Upper lobe of left lung (tissue), 6 donors: ENCODE results near the gene SLF1. TPM values are rescaled to one million over a fixed set of nuclear protein-coding genes. Genes with fewer than 3 reads are reported as not detected.

Experiments
- ATAC-seq, 2 donors: fragments of 200-7000 bp; cut with Tn5 transposase; one replicate each; pipeline ENCODE4 v1.9.1; 2022; ENCODE audit warnings: mild to moderate bottlenecking in 2 of 2, moderate library complexity in 2 of 2; ENCODE audit not compliant: low FRiP score in 2 of 2
- DNase-seq, 2 donors: peaks; one replicate each; pipeline ENCODE4 v3.0.0-alpha.2; 2019 to 2020
- H3K27ac ChIP-seq, 4 donors: fragments of 200-600 bp; sonication (generic); one replicate each; pipeline ENCODE4 v1.5.1; 2016 to 2019
- H3K27me3 ChIP-seq, 4 donors: fragments of 200-600 bp; sonication (generic); one replicate each; pipeline ENCODE4 v1.5.1; 2017 to 2019
- H3K36me3 ChIP-seq, 4 donors: fragments of 200-600 bp; sonication (generic); one replicate each; pipeline ENCODE4 v1.5.1; 2016 to 2019
- H3K4me1 ChIP-seq, 4 donors: fragments of 200-600 bp; sonication (generic); one replicate each; pipeline ENCODE4 v1.5.1; 2018 to 2019
- H3K4me3 ChIP-seq, 4 donors: fragments of 200-600 bp; sonication (generic); one replicate each; pipeline ENCODE4 v1.5.1; 2017 to 2019; ENCODE audit warnings: mild to moderate bottlenecking in 2 of 4, moderate library complexity in 1 of 4
- H3K9me3 ChIP-seq, 4 donors: fragments of 200-600 bp; sonication (generic); one replicate each; pipeline ENCODE4 v1.5.1; 2018 to 2019
- EP300 ChIP-seq, 4 donors: sonication (generic); formaldehyde crosslinking; IDR thresholded peaks; one replicate each; pipeline ENCODE4 v1.5.1; 2017; ENCODE audit warnings: antibody characterized with exemption in 4 of 4, control low read depth in 2 of 4
- POLR2A ChIP-seq, 4 donors: fragments of 450-650 bp; IDR thresholded peaks; one replicate each; pipeline ENCODE4 v1.5.1; 2016 to 2017; ENCODE audit warnings: antibody characterized with exemption in 4 of 4, mild to moderate bottlenecking in 2 of 4
- POLR2AphosphoS5 ChIP-seq, 2 donors: sonication (generic); formaldehyde crosslinking; IDR thresholded peaks; one replicate each; pipeline ENCODE4 v1.5.1; 2017; ENCODE audit warnings: antibody characterized with exemption in 2 of 2
- WGBS, 2 donors: methylation state at CpG; one replicate each; pipeline ENCODE4 v1.1.5; 2017 to 2018; 5-methylcytosine and 5-hydroxymethylcytosine counted together
- total RNA-seq, 6 donors: library from RNA; depleted of rRNA in 4 of 6; stranded (reverse); fragments of >200 nt in 4 of 6; gene quantifications; one replicate each; pipeline versions ENCODE4 v1.1.0 to v1.2.1, GENCODE V29; 2016 to 2021
- TF ChIP-seq, protein P1 (sequence below), 6 experiments: fragments of 450-650 bp in 4 of 6; fragments of 200-600 bp in 2 of 6; sonication (generic) in 2 of 6; IDR thresholded peaks; one replicate each; pipeline ENCODE4 v1.5.1; 2016 to 2019; ENCODE audit warnings: antibody characterized with exemption in 6 of 6
- donor health status: DM: no; HTN: no; CAD: no; lungs with moderate emphysema.
- donor health status: DM: no; HTN: yes; CAD: no; lungs with severe emphysema.

The SLF1 gene
- total RNA-seq, 6 donors from 2014 or later: 4.3 to 19.9 (median 8.2) TPM

DNA sequence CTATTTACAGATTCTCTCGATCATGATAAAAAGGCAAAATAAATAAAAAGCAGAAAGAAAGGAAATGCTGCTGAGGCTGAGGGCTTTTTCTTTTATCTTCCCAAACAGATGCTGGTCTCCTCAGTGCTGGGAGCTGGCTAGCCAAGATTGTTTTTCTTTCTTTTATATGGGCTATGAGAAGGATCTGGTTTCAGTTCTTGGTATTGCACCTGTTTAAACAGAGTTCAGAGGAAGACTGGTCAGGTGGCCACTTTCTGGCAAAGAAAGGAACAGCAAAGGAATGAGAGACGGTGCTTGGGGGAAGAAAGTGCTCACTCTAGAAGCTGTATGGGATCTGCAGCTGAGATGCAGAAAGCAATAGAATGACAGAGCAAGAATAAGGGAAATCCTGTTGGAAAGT is 88.9 kb downstream of the SLF1 start:
- no peak overlapping the region for H3K4me3 ChIP-seq
- H3K9me3 ChIP-seq: no peaks in the 10 kb centered on the region
- H3K27me3 ChIP-seq: no peaks in the 10 kb centered on the region
- 12 to 14% methylated on average over 2 of the region's 2 CpGs for WGBS, 2 donors
- TF ChIP-seq EP300 (IDR thresholded peaks at IDR 0.05) (no peak), POLR2A (IDR thresholded peaks at IDR 0.05) (no peak), POLR2AphosphoS5 (IDR thresholded peaks at IDR 0.05) (no peak)
- TF ChIP-seq, protein P1, sequence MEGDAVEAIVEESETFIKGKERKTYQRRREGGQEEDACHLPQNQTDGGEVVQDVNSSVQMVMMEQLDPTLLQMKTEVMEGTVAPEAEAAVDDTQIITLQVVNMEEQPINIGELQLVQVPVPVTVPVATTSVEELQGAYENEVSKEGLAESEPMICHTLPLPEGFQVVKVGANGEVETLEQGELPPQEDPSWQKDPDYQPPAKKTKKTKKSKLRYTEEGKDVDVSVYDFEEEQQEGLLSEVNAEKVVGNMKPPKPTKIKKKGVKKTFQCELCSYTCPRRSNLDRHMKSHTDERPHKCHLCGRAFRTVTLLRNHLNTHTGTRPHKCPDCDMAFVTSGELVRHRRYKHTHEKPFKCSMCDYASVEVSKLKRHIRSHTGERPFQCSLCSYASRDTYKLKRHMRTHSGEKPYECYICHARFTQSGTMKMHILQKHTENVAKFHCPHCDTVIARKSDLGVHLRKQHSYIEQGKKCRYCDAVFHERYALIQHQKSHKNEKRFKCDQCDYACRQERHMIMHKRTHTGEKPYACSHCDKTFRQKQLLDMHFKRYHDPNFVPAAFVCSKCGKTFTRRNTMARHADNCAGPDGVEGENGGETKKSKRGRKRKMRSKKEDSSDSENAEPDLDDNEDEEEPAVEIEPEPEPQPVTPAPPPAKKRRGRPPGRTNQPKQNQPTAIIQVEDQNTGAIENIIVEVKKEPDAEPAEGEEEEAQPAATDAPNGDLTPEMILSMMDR (IDR thresholded peaks at IDR 0.05): no peak
- H3K4me1 ChIP-seq: no peaks in the 10 kb centered on the region
- H3K27ac ChIP-seq: no peak overlapping the region
- no peak for ATAC-seq
- no peak for DNase-seq
- peaks cover 0 to 24% (median 7%) of the 10 kb centered on the region in 4 donors for H3K36me3 ChIP-seq

DNA sequence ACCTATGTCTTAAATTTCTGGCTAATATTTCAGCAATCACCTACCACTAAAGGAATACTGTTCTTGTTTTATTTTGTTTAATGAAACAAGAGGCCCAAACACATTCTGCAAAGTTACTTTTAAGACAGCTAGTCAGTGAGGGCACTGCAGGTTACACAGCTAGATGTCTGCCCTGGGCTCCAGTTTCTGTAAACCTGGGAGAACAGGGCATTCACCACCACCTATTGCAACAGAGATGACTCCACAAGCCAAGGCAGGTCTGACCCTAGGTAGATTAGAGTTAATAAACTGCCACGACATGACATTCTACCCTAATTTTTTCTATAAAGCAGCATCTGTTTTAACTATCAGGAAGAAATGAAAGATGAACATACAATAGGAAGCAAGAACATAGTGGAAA is 90.8 kb downstream of the SLF1 start:
- ATAC-seq: no peak
- peaks cover 0 to 26% (median 4%) of the 10 kb centered on the region in 4 donors for H3K36me3 ChIP-seq
- no peak for DNase-seq
- H3K4me1 ChIP-seq: no peaks in the 10 kb centered on the region
- H3K9me3 ChIP-seq: no peaks in the 10 kb centered on the region
- H3K27me3 ChIP-seq: no peaks in the 10 kb centered on the region
- 92 to 93% methylated on average over 1 of the region's 1 CpG for WGBS, 2 donors
- TF ChIP-seq, protein P1 (IDR thresholded peaks at IDR 0.05): no peak
- TF ChIP-seq EP300 (IDR thresholded peaks at IDR 0.05) (no peak), POLR2A (IDR thresholded peaks at IDR 0.05) (no peak), POLR2AphosphoS5 (IDR thresholded peaks at IDR 0.05) (no peak)
- no peak overlapping the region for H3K4me3 ChIP-seq
- no peak overlapping the region for H3K27ac ChIP-seq

DNA sequence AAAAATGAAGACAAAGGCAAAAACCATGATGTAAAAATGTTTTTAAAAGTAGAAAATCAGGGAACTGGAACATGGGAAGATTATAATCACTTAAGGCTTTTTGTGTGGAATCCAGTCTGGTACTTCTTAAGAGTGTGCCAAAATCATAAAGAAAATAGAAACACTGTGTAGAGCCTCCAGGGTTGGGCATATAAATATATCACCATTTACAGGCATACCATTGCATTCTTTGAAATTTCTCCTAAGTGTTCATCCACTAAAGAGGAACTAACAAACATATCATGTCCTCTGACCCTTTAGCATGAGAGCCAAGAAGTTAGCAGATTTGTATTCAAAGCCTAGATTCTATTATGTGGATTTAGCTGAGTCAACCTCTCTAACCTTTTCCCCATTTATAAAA is 93.3 kb downstream of the SLF1 start:
- Histone ChIP-seq H3K9me3 (no peaks in the 10 kb centered on the region), H3K27me3 (no peaks in the 10 kb centered on the region), H3K4me1 (no peaks in the 10 kb centered on the region), H3K36me3 (peaks cover 0 to 26% (median 4%) of the 10 kb centered on the region in 4 donors), H3K4me3 (no peak overlapping the region), H3K27ac (no peak overlapping the region)
- ATAC-seq (no peak), DNase-seq (no peak)
- TF ChIP-seq POLR2AphosphoS5 (IDR thresholded peaks at IDR 0.05): no peak
- no peak for TF ChIP-seq EP300 (IDR thresholded peaks at IDR 0.05)
- TF ChIP-seq POLR2A (IDR thresholded peaks at IDR 0.05): no peak
- TF ChIP-seq, protein P1 (IDR thresholded peaks at IDR 0.05): no peak

DNA sequence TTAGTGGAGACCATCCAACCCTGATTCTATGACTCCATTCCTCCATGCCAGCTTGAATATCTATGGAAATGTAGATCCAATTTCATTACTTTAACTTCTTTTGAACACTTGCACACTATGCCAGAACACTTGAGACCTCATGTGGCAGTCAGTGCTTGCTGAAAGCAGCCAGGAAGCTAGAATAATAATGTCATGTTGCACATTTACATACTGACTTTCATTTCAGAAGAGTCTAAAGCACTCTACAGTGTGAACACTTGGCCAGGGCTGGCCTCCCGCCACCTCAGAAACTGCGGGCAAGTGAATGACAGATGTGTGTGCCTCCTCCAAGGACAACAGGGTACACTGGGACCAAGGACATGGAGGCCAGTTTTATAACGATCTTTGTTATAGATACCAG is 97.3 kb downstream of the SLF1 start:
- H3K4me3 ChIP-seq: no peak overlapping the region
- peaks cover 0 to 2% (median 0%) of the 10 kb centered on the region in 4 donors for H3K36me3 ChIP-seq
- ATAC-seq: no peak
- no peaks in the 10 kb centered on the region for H3K4me1 ChIP-seq
- H3K9me3 ChIP-seq: no peaks in the 10 kb centered on the region
- H3K27me3 ChIP-seq: no peaks in the 10 kb centered on the region
- WGBS, 2 donors: 75 to 85% methylated on average over 3 of the region's 3 CpGs
- no peak for DNase-seq
- TF ChIP-seq POLR2A (IDR thresholded peaks at IDR 0.05) (no peak), POLR2AphosphoS5 (IDR thresholded peaks at IDR 0.05) (no peak)
- no peak overlapping the region for H3K27ac ChIP-seq

DNA sequence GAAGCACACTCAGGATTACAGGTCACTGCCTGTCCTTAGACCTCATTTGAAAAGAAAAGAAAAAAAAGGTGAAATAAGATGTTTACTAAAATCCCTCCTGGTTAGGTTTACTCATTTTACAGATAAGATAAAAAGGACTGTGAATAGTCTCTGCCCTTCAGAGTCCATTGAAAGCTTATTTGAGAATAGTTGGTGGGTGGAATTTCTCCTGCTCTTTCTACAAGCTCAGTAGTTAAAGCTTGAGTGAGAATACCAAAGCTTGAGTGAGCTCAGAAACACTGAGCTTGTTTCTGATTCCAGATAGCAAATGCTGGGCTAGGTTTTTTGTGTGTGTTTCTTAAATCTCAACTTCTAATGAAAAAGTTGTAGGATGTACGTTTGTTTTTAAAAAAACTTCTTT is 106.7 kb downstream of the SLF1 start:
- H3K9me3 ChIP-seq: no peaks in the 10 kb centered on the region
- WGBS, 2 donors: 52 to 71% methylated on average over 1 of the region's 1 CpG
- no peaks in the 10 kb centered on the region for H3K36me3 ChIP-seq
- no peak overlapping the region for H3K4me3 ChIP-seq
- TF ChIP-seq POLR2AphosphoS5 (IDR thresholded peaks at IDR 0.05) (no peak), EP300 (IDR thresholded peaks at IDR 0.05) (no peak), POLR2A (IDR thresholded peaks at IDR 0.05) (no peak)
- TF ChIP-seq, protein P1 (IDR thresholded peaks at IDR 0.05): no peak
- H3K27ac ChIP-seq: no peak overlapping the region
- no peaks in the 10 kb centered on the region for H3K27me3 ChIP-seq
- ATAC-seq (no peak), DNase-seq (no peak)
- H3K4me1 ChIP-seq: no peaks in the 10 kb centered on the region
